ENCODE results near the gene MICAL2.

Gene MICAL2

GRCh38 chr11:12076840-12077534 is 33.4 kb upstream of the MICAL2 start:
- no peak for DNase-seq

- DNase-seq: no peak
These were observed 32.7 kb upstream of the MICAL2 start for GRCh38 chr11:12077535-12078280.

- no peak for DNase-seq
These were observed 30.4 kb upstream of the MICAL2 start for GRCh38 chr11:12079726-12080556.

- no peak for DNase-seq
These were observed 27.0 kb upstream of the MICAL2 start for GRCh38 chr11:12083380-12083779.

GRCh38 chr11:12084256-12084655 is 26.1 kb upstream of the MICAL2 start:
- DNase-seq: no peak

- no peak for DNase-seq
These were observed 24.8 kb upstream of the MICAL2 start for GRCh38 chr11:12085371-12086251.

GRCh38 chr11:12086271-12087074 is 23.9 kb upstream of the MICAL2 start:
- DNase-seq: no peak

- DNase-seq: no peak
These were observed 23.1 kb upstream of the MICAL2 start for GRCh38 chr11:12087075-12088004.

GRCh38 chr11:12088047-12088481 is 22.3 kb upstream of the MICAL2 start:
- DNase-seq: peak in 1 of 3 experiments; percentile 19

GRCh38 chr11:12088531-12088930 is 21.9 kb upstream of the MICAL2 start:
- no peak for DNase-seq

- no peak for DNase-seq
These were observed 21.3 kb upstream of the MICAL2 start for GRCh38 chr11:12089041-12089440.

GRCh38 chr11:12089473-12089872 is 20.9 kb upstream of the MICAL2 start:
- no peak for DNase-seq

GRCh38 chr11:12090061-12090591 is 20.3 kb upstream of the MICAL2 start:
- DNase-seq: no peak

- DNase-seq: peak in 1 of 3 experiments; percentile 20
These were observed 19.6 kb upstream of the MICAL2 start for GRCh38 chr11:12090761-12091258.

- peak; percentile 7 to 55 (median 54) for DNase-seq
These were observed 18.3 kb upstream of the MICAL2 start for GRCh38 chr11:12091956-12092558.

- peak; percentile 14 to 82 (median 61) for DNase-seq
These were observed 17.7 kb upstream of the MICAL2 start for GRCh38 chr11:12092714-12093113.

- DNase-seq: peak in 1 of 3 experiments; percentile 21
These were observed 15.3 kb upstream of the MICAL2 start for GRCh38 chr11:12094872-12095800.

- no peak for DNase-seq
These were observed 13.2 kb upstream of the MICAL2 start for GRCh38 chr11:12097219-12097618.
